Ovary (tissue), 3 donors: ENCODE results near the gene GNB1.

Experiments used
- CTCF ChIP-seq, 3 donors: fragments of 450-650 bp in 2 of 3; fragments of 200-600 bp in 1 of 3; IDR thresholded peaks; one replicate each; pipeline versions ENCODE4 v1.5.1 to v1.8.0; 2016 to 2022; ENCODE audit warnings: antibody characterized with exemption in 3 of 3, mild to moderate bottlenecking in 1 of 3
- EP300 ChIP-seq: sonication (generic); formaldehyde crosslinking; IDR thresholded peaks from one replicate; pipeline ENCODE4 v1.6.1; 2017; ENCODE audit warnings: antibody characterized with exemption
- POLR2A ChIP-seq: fragments of 450-650 bp; IDR thresholded peaks from one replicate; pipeline ENCODE4 v1.6.1; 2017; ENCODE audit warnings: antibody characterized with exemption, mild to moderate bottlenecking, moderate library complexity
- donor health status: DM: no; HTN: no; CAD: no.

GRCh38 chr1:1756661-1757421 is 134.0 kb downstream of the GNB1 start:
- TF ChIP-seq CTCF (IDR thresholded peaks at IDR 0.05) (no peak), POLR2A (no peak), EP300 (no peak)
